ENCODE measurements around the gene ACBD4.

The ACBD4 gene

DNA sequence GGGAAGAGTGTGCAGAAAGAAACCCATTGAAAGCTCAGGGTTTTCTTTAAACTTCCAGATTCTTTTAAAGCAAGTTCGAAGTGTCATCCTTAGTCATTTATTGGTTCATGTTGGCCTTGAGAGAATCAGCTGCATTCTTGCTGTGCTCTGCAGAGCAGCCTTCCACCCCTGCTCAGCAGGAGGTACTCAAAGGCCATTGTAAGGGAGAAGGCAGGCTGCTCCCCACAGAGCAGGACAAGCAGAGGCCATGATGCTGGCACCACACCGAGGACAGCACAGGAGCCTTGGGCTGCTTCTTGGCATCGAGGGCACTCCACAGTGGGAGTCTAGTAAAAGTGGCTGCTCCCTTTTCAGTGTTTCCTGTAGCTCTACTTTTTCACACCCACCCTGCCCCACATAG, 44.8 kb upstream of the ACBD4 start:
- TF ChIP-seq, protein P1, sequence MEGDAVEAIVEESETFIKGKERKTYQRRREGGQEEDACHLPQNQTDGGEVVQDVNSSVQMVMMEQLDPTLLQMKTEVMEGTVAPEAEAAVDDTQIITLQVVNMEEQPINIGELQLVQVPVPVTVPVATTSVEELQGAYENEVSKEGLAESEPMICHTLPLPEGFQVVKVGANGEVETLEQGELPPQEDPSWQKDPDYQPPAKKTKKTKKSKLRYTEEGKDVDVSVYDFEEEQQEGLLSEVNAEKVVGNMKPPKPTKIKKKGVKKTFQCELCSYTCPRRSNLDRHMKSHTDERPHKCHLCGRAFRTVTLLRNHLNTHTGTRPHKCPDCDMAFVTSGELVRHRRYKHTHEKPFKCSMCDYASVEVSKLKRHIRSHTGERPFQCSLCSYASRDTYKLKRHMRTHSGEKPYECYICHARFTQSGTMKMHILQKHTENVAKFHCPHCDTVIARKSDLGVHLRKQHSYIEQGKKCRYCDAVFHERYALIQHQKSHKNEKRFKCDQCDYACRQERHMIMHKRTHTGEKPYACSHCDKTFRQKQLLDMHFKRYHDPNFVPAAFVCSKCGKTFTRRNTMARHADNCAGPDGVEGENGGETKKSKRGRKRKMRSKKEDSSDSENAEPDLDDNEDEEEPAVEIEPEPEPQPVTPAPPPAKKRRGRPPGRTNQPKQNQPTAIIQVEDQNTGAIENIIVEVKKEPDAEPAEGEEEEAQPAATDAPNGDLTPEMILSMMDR (conservative IDR thresholded peaks at IDR 0.05; ENCODE audit: low read depth, low read length) = no peak
- no peak overlapping the region for H3K4me3 ChIP-seq (ENCODE audit: low read depth, low read length)
- DNase-seq (ENCODE audit: low read depth) = peak; percentile 54

DNA sequence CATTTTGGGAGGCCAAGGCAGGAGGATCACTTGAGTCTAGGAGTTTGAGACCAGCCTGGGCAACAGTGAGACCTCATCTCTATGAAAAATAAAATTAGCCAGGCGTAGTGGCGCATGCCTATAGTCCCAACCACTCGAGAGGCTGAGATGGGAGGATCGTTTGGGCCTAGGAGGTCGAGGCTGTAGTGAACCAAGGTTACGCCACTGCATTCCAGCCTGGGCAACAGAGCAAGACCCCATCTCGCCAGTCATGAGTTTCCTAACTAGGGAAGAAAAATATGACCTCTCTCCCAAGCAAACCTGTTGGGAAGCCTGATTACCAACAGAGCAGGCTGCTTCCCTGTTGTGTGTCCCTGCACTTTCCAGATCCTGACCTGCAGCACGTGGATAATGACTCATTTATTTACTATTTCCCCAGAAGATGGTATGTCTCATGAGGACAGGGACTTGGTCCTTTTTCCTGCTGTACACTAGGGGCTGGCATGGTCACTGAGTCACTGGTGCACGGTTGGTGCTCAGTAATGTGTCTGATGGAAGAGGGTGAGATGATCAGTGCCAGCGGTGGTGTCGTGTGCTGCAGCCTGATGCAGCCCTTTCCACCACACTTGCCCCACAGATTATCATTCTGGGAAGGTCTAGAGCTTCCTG, 43.6 kb upstream of the ACBD4 start:
- peak; percentile 48 for DNase-seq (ENCODE audit: low read depth)
- TF ChIP-seq, protein P1 (conservative IDR thresholded peaks at IDR 0.05; ENCODE audit: low read depth, low read length) = no peak

DNA sequence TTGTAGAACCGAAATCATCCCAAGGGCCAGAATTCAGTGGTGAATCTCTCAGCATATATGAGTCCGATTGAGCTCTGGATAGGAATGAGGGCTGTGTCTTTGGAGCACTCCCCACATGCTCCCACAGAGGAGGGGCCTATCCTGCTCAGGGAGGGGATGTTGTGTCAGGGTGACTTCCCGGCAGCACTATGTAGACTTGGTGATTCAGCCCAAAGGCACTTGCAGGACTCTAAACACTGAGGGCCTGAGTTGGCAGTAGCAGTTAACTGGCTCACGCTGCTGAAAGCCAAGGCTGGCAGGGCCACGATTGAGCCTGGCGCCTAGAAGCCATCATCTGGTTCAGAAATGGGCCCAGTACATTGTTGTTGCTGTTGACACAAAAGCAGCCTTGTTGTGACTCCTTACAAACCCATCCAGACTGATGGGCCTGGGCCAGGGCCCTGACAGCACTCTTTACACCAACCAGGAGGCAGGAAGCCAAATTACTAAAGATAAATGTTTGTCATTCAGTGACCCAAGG, 42.5 kb upstream of the ACBD4 start:
- no peak overlapping the region for H3K4me3 ChIP-seq (ENCODE audit: low read depth, low read length)
- peak; percentile 98 for DNase-seq (ENCODE audit: low read depth)
- TF ChIP-seq, protein P1 (conservative IDR thresholded peaks at IDR 0.05; ENCODE audit: low read depth, low read length) = no peak

More for the DNA sequence above, 43.6 kb upstream of the ACBD4 start:
- H3K4me3 ChIP-seq (ENCODE audit: low read depth, low read length) = no peak overlapping the region

DNA sequence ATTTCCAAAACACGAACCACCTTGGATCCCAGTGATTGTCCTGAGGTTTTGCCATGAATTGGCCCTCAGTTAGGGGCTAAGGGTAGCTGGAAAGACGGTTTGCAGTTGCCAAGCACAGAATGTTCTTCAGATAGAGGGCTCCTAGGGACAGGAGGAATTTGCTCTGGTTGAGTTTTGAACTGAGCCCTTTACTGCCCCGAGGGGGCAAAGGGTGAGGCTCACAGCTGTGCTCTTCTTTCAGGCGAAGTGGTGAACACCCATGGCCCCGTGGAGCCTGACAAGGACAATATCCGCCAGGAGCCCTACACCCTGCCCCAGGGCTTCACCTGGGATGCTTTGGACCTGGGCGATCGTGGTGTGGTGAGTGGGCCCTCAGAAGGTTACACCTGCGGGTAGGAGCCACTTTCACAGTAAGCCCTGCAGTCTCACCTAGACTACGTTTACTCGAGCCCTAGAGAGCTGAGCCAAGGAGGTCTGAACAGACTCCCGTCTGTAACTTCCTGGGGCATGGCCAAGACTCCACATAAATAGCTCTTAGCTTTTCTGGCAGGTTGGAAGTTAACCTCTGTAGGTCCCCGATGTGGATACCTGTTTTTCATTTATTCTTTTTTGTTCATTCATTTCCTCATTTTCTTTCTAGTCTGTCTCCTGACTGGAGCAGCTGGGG, 41.9 kb upstream of the ACBD4 start:
- no peak overlapping the region for H3K4me3 ChIP-seq (ENCODE audit: low read depth, low read length)
- TF ChIP-seq, protein P1 (conservative IDR thresholded peaks at IDR 0.05; ENCODE audit: low read depth, low read length) = no peak
- peak; percentile 50 for DNase-seq (ENCODE audit: low read depth)

DNA sequence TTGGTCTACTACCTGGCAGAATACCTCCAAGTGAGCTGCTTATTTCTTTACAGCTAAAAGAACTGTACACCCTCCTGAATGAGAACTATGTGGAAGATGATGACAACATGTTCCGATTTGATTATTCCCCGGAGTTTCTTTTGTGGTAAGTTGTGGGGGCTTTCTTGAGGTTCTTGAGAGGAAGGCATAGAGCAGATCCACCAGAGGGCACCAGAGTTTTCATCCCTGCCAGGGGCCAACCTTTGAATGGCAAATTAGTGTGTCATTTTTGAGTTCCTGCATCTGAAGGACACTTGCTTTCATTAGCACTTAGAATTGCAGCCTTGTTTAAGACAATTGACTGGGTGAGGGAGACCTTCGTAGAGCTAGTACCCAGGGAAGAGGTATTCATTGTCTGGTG, 39.3 kb upstream of the ACBD4 start:
- no peak overlapping the region for H3K4me3 ChIP-seq (ENCODE audit: low read depth, low read length)
- DNase-seq (ENCODE audit: low read depth) = peak; percentile 58
- TF ChIP-seq, protein P1 (conservative IDR thresholded peaks at IDR 0.05; ENCODE audit: low read depth, low read length) = peak; percentile 77

DNA sequence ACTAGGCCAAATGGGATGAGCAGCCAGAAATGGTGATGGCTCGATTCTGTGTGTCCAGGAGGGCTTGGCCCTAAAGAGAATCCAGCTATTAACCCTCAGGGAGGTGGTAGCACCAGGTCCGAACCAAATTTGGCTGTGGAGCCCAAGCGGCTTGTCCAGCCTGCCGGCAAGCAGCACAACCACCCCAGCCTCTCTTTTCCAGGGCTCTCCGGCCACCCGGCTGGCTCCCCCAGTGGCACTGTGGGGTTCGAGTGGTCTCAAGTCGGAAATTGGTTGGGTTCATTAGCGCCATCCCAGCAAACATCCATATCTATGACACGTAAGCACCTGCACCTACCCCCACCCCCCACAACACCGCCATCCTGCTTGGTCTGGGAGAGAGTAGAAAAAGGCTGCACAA, 38.6 kb upstream of the ACBD4 start:
- DNase-seq (ENCODE audit: low read depth) = no peak
- TF ChIP-seq, protein P1 (conservative IDR thresholded peaks at IDR 0.05; ENCODE audit: low read depth, low read length) = no peak
- no peak overlapping the region for H3K4me3 ChIP-seq (ENCODE audit: low read depth, low read length)

Measured in choroid plexus epithelial cell (primary cell).